ENCODE measurements around the gene RPE65.
"Not testable (repeated sequence)": the region's sequence is repeated elsewhere in the genome, so short reads cannot be mapped to it uniquely, and the experiment has no call there.

Gene RPE65

DNA sequence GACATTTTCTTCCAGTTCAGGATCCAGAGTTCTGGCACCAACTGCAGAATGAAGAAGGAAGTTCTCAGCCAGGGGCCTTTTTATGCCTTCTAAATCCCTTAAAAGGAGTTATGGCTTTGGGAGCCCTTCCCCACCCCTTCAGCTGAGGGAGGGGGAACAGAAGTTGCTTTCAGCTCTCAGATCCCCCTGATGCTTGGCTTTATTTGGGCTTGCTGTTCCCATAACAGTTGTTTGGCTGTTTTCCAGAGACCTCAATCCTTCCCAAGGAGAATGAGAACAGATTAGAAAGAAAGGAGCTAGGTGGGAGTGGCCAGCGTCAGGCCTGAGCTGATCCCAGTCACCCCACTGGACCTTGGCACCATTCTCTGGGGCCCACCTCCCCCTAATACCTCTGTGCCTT, at the start of gene RPE65:
RPE65 (minus strand) TSS at position 54 of the 400 bp plus-strand sequence; CDS start at position 5, 49 bp downstream.
- no peak for DNase-seq

DNA sequence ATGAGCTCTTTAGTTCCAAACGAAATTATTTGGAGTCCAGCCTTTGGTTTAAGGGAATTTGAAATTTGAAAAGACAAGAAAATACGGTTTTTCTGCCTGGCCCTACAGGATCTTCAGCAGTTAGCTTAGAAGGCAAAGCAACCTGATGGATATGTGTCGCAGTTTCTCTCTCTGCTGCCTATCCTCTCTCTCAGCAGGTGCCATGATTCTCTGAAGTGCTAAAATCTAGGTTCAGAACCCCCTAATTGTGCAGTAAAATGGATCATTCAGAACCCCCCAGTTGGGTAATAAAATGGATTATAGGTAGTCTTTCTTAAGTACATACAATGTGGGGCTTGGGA, 47.6 kb upstream of the RPE65 start:
- no peak for DNase-seq

DNA sequence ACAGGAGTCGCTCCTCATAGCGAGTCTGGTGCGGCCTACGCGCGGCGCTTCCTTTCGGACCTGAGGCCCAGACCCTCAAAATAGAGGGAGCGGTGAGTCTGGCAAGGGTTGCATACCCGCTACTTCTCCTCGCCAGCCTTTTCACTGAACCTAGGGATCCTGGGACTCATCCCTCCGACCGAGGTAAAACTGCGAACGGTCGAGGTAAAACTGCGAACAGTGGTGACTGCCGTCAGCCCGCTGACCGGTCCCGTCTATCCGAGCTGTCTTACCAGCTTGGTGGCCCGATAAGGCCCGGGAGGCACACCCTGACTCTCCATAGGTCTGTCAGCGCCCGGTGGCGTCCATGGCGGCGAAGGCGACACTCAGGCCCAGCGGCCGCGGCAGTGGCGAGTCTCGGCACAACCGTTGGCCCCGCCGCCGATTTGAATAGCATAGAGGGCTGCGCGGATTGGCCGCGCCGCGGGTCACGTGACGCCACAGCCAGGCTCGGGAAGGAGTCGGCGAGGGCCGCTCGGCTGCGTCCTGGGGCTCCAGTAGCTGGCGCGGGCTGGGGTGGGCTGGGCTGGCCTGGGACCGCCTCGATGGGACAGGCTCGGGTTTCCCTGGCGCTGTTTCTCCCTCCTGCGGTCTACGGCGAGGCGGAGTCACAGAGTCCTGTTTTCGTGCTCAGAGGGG, 47.1 kb upstream of the RPE65 start, which contains the start of gene DEPDC1:
DEPDC1 (minus strand) TSS at position 403 of the 678 bp plus-strand sequence; CDS start at position 320, 83 bp downstream.
- DNase-seq = peak; percentile 74 to 82

DNA sequence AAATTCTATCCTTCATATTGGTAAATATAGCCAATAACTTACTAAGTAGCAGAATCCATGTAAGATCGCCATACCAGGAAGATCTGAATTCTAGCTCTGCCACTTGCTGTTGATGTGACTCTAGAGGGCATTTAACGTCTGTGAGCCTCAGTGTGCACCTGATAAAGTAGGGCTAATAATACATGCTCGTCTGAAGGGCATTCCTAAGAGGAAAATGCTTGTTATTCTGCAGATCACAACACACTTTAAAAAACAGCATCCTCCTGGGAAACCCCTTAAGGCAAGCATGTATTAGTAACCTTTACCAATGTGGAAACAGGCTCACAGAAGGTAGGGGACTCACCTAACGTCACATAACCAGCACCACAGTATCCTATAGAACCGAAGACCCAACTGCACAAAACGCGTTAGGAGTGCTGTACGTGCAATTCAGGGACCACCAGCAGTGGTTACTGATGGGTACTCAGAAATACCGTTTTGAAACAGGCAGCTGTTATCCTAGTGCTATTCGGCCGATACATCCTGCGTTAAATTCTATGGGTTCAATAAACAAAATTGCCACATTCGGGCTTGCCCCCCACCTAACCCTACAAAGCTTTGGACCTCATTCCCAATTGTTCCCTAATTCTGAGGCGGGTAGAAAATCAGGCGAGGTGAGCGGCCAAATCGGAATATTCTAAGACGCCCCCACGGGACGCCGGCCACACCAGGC, 46.4 kb upstream of the RPE65 start:
- peak in 1 of 2 donors; percentile 0 for DNase-seq

DNA sequence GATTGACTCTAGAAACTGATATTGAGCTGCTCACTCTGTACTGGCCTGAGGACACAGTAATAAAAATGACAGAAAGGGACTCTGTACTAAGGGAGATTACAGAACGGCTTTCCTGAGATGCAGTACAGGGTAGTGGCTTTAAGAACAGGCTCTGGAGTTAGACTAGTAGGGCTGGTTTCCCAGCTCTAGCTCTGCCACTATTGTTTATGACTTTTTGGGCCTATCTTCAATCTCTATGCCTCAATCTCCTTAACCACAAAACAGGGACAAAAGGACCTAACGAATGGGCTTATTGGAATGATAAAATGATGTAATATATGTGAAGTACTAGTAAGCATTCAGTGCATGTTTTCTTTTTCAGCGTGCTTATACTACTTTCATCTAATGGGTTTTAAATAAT, 45.8 kb upstream of the RPE65 start:
- DNase-seq = no peak

DNA sequence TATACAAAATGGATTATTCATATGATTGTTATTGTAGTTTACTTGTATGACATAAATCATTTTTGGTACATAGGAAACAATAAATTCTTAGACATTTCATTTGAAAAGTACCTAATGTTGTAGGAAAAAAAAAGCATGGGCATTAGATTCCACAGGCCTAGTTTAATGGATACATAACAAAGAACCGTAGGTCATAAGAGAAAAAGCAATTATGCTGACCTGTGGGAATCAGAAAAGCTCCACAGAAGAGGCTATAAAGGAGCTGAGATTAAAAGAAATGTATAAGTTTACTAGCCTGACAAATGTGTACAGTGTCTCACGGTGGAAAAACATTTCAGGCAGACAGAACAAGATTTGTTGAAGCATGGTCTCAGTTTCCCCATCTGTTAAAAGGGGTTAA, 43.4 kb upstream of the RPE65 start:
- no peak for DNase-seq

DNA sequence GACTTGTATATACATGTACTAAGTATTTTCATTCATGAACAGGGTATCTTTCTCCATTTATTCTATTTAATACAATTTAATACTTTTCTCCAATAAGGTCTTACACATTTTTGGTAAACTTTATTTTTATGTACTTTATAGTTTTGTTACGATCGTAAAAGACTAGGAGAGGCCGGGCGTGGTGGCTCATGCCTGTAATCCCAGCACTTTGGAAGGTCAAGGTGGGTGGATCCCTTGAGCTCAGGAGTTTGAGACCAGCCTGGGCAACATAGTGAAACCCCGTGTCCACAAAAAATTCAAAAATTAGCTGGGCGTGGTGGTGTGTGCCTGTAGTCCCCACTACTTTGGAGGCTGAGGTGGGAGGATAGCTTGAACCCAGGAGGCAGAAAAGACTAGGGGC, 42.5 kb upstream of the RPE65 start:
- DNase-seq = not testable (repeated sequence)

DNA sequence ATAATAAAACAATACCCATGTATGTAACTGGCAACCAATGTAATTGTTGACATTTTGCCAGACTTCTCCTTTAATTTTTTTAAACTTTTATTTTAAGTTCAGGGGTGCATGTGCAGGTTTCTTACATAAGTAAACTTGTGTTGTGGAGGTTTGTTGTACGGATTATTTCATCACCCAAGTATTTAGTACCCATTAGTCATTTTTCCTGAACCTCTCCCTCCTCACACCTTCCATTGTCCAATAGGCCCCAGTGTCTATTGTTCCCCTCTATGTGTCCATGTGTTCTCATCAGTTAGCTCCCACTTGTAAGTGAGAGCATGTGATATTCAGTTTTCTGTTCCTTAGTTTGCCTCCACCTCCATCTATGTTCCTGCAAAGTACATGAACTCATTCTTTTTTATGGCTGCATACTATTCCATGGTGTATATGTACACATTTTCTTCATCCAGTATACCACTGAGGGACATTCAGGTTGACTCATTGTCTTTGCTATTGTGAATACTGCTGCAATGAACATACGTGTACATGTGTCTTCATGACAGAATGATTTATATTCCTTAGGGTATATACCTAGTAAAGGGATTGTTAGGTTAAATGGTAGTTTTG, 40.4 kb upstream of the RPE65 start:
- DNase-seq = no peak

DNA sequence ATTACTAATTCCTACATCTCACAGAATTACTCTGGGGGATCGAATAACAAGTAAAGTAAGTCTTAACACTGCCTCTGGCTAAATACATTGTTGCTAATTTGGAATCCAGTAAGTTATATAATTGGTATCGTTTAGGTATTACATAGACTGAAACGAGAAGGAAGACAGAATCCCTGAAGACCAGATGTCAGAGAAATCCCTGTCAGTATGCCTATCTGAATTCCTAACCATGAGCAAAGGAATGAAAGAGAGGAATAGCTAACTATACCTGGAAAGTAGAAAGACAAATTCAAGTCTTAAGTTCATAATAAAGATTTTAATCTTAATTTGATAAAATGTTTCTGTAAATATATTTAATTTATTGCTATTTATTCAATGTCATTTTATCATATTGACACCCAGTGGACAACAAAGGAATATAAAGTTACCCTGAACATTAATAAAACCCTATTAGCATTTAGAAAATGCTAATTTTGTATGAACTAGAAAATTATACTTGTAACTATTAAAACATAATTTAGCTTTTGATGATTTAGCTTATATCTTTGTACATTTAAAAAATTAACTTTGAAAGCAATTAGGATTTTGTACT, 35.8 kb upstream of the RPE65 start:
- no peak for DNase-seq

DNA sequence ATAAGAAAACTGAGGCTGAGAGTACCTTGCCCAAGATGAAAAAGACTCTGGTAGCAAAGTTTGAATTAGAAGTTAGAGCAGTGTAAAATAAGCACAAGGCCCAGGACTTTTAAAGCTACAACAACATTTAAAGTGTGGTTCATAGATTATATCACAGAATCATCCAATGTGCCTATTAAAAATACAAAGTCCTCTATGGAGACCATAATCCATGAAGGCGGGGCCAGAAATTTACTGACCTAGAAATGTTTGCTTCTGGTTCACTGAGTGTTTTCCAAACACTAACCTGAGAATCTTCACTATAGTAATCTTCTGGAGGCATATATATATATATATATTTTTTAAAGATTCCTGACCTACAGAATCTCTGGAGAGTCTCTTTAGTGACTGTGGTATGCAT, 34.9 kb upstream of the RPE65 start:
- DNase-seq = no peak

DNA sequence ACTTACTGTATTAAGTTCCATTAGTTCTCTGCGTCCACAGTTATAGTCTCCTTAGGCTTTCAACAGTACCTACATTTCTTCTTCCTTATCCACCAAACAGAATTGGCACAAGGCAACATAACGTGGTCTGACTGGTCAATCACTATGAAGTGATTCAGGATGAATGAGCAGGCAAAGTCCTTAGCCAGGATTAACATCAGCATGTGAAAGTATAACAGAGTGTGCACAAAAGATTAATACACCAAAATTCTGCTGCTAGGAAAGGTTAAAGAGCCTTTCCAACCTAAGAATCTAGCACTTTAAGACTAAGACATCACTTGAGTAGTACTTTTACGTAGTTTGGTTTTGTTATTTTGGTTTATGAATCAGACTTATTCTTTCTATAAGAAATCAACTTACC, 31.3 kb upstream of the RPE65 start:
- no peak for DNase-seq

DNA sequence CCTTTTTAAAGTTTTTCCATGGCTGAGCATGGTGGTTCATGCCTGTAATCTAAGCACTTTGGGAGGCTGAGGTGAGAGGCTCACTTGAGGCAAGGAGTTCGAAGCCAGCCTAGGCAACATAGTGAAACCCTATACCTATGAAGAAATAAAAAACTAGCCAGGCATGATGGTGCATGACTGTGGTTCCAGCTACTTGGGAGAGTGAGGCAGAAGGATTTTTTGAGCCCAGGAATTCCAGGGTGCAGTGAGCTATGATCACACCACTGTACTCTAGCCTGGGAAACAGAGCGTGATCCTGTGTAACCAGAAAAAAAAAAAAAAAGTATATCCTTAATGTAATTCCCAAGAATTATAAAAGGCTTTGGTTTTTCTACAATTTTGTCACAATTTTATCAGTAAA, 29.7 kb upstream of the RPE65 start:
- no peak for DNase-seq

DNA sequence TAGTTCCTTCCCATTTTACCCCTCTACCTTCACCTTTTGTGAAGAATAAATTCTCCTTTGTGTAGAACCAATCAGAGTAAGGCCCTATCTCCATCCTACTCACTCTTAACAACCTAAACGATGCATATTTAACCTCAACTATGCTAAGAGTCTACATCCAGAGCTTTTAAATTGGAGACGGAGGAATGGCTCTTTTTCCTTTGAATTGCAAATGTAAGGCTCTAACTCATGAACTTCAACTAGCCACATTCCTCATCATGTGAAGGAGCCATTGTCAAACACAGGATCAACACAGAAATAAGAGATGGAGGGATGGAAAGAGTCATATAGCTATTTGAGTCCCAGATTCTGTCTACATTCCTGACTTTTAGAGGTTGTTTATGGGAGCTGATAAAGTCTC, 28.9 kb upstream of the RPE65 start:
- no peak for DNase-seq

DNA sequence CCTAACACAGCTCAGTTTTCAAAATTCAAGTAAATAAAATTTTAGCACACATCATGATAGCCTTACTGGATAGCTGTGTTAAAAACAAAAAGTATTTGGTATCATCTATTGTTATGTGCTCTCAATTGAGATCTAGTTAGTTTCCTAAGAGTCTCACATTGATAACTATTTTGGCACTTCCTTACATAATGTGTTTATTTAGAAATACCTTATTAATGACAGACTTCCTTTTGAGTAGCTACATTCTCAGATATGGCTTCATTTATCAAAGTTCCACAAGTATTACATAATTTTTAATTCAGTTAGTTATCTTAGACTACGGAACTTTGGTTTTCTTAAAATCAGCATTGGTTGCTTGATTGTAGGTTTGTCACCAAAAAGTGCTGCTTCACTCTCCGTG, 26.9 kb upstream of the RPE65 start:
- DNase-seq = not testable (repeated sequence)

DNA sequence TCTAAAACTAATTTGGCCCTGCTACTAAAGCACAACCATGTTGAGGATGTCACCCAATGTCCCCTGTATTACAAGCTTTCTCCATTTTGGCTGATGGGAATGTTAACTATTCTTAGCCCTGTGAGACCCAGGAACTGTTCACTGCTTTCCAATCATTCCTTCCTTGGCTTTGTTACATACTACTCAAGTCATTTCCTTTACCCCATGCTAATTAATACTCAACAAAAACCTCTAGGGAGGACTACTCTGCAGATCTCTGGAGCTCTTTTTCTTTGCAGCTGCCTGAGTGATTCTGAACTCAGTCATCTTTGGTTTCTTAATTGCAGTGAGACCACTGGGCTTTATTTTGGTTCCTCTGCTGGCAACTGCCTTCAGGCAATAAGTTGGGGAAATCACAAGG, 23.3 kb upstream of the RPE65 start:
- no peak for DNase-seq

DNA sequence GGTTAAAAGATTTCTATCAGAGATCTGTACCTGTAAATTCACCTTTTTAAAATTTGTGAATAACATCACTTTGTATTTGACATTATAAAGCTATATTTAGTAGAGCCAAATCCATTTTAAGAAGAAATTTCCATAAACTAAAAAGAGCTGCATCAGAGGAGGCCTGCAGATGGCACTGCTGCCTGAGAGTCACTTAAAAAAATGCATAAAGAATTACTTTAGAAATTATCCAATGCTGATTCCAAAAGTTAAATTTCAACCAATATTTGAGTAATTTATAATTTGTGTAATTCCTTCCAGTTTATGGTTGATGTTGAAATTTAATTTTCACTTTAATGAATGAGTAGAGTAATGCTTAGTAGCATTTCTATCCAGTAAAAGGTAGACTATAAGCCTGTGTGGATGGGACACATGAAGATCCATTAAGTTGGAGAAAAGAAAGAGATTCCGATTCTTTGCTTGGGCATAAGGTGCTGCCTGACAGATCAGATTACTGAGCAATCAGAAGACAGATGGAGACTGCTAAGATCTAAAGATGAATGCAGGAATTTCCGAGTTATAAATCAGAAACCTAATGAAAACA, 20.7 kb upstream of the RPE65 start:
- DNase-seq = no peak

DNA sequence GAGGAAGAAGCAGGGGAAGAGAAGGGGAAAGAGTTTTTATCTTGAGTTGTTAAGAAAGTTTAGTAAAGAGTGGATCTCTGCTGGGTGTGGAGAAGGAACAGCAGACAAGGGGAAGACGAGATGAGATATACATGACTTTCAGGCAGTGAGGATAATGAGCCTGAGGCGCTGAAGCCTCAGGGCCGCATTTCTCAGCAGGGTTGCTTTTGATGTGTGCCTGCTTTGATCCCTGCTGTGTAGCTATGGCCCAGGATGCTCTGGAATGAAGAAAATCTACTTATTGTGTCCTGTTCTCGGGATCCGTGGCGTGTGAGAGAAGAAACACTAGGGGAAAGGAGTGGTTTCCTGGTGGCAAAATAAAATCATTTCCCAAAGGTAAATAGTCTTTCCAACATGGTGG, 15.1 kb upstream of the RPE65 start:
- no peak for DNase-seq

DNA sequence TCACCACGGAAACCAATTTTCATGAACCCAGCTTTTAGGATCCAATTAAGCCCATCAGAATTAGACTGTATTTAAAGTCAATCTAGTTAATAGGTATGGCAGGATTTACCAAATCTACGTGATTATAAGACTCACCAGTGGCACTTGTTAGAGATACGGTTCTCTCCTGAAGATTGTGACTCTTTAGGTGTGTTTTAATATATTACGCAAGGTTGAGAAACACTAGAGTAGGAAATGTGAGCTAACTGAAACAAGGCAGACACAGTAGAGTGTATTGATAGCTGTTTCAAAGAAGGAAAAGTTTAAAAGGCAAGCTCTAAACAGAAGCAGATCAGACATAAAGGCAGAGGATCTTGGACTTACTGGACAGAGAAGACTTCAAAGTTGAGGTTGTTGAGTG, 11.2 kb upstream of the RPE65 start:
- no peak for DNase-seq

DNA sequence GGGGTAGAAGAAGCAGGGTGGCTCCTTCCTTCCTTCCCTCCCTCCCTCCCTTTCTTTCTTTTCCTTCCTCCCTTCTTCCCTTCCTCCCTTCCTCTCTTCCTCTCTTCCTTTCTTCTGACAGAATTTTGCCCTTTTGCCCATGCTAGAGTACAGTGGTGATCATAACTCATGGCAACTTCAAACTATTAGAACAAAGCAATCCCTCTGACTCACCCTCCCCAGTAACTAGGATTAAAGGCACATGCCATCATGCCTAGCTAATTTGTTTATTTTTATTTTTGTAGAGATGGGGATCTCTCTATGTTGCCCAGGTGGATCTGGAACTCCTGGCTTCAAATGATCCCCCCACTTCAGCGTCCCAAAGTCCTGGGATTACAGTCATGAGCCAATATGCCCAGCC, 10.0 kb upstream of the RPE65 start:
- no peak for DNase-seq

DNA sequence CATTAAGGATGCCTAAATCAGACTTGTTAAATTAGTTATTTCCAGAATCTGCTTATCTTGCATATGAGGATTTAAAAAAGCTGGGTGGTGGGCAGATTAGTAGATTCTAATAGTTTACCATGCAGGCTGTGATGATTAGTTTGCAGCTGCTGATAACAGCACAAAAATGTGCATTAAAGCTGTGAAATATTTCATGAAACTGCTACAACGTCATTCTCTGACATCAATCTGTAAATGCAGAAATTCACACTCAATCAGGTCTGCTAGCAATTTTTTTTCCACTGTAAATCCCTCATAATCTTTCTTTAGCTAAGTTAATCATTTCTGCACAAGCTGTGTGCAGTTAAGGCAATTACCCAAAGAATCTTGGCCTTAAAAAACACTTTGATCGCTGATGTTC, 9.3 kb upstream of the RPE65 start:
- no peak for DNase-seq

DNA sequence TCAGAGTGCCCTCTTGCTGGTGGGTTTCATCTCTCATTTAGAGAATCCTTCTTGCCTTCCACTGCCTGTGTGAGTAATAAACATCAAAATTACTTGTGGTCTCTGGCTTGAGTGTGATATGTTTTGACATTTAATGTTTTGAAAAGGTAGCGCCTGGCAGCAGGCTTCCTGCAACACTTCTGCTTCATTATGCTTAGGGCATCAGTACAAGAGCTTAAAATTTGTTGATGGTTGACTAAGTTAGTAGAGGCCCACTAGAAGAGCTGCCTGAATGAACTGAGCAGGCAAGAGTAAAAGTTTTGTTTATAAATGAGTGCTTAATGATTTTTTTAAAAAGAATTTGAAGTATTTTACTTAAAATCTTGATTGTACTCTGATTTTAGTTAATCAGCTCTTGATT, 6.4 kb upstream of the RPE65 start:
- DNase-seq = no peak

DNA sequence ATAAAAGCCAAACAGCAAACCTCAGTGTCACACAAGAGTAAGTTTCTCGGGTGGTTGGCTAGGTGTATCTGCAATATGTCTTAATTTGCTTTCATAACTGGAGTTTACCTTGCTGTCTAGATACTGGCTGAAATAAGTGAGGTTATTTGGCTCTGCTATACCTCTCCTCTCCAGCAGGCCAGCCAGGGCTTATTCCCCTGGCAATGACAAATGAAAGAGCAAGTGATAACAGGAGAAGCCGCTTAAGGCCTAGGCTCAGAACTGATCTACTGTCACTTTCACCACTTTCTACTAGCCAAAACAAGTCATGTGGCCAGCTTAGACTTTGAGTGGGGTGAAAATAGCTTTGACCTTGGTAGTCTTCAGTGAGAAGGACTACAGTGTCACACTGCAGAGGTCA, 4.8 kb upstream of the RPE65 start:
- no peak for DNase-seq

DNA sequence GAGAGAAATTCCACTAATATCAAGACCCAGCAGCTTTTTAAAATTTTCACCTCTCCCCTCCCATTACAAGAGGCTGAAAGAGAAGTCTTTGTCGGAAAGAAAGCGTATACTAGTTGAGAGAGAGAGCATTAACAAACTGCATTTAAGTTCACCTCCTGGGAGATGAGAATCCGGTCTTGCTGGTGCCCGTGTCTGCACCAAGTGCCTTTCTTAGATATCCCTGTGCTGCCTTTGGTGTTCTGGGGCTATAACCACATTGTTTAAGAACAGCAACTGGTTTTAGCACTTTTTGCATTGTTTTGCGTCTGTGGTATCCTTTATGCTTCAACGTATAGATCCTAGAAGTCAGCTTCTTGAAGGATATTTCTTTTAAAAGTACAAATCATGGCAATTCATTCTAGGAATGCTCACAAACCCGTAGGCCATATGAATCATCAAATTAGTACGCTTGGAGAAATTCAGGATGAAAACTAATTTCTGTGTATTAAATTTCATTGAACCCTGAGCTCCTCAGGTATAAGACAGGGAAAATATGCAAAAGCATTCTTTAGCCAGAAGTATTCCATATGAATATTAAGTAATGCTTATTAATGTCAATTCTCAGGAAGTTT, 3.4 kb upstream of the RPE65 start:
- no peak for DNase-seq

Data from stimulated activated CD4-positive, alpha-beta T cell treated with anti-CD3 and anti-CD28 coated beads, Interleukin-2, amount 100 ng/mL, for 24 hours (primary cell).